Measurements from ENCODE around the gene METTL26.

Gene METTL26

DNA sequence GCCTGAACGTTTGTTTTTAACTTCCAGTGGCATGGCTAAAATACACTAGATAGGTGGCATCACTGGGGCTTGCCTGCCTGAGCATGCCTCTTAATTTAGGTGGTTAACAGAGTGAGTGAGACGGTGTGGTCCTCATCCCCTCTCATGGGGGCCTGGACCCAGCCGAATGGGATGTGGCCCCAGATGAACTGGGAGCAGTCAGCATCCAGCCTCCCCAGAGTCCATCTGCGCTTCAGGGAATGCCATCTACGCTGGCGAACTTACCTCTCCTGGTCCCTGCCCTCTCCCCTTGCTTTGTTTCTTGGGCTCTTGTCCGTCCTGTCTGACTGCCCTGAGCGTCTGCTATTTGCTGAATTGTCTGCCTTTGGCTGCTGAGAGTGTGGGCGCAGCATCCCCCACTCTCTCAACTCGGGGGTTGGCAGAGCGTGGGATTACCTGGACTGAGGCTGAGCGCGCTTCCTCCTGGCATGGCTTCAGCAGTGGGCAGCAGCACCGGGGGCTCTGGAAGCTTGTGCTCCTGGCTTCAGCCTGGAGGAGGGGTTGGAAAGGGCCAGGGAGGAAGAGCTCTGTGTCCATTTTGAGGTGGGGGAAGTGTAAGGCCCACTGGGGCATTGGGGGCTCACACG lies 44.1 kb downstream of the METTL26 start:
- peaks cover 64% of the 10 kb centered on the region; the same call in 1 of the 2 replicates for H3K79me2 ChIP-seq (ENCODE audit: insufficient read depth, low read length)
- H3F3A ChIP-seq (ENCODE audit: low read depth) = no peaks in the 10 kb centered on the region
- TF ChIP-seq EZH2phosphoT487 (IDR thresholded peaks at IDR 0.05; ENCODE audit: borderline replicate concordance) = no peak
- TF ChIP-seq, protein P1, sequence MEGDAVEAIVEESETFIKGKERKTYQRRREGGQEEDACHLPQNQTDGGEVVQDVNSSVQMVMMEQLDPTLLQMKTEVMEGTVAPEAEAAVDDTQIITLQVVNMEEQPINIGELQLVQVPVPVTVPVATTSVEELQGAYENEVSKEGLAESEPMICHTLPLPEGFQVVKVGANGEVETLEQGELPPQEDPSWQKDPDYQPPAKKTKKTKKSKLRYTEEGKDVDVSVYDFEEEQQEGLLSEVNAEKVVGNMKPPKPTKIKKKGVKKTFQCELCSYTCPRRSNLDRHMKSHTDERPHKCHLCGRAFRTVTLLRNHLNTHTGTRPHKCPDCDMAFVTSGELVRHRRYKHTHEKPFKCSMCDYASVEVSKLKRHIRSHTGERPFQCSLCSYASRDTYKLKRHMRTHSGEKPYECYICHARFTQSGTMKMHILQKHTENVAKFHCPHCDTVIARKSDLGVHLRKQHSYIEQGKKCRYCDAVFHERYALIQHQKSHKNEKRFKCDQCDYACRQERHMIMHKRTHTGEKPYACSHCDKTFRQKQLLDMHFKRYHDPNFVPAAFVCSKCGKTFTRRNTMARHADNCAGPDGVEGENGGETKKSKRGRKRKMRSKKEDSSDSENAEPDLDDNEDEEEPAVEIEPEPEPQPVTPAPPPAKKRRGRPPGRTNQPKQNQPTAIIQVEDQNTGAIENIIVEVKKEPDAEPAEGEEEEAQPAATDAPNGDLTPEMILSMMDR (conservative IDR thresholded peaks at IDR 0.05; ENCODE audit: low read length) = no peak
- H2AFZ ChIP-seq (ENCODE audit: low read length) = no peak overlapping the region
- no peaks in the 10 kb centered on the region for H3K27me3 ChIP-seq (ENCODE audit: insufficient read depth, low read length, poor library complexity, severe bottlenecking)
- H3K4me1 ChIP-seq (ENCODE audit: insufficient read depth, low read length, poor library complexity, severe bottlenecking) = peaks cover 25% of the 10 kb centered on the region
- H3K9me2 ChIP-seq (replicated peaks; ENCODE audit: low read depth, low read length) = no peaks in the 10 kb centered on the region
- no peaks in the 10 kb centered on the region for H3K9me3 ChIP-seq (ENCODE audit: insufficient read depth, low read depth, low read length)
- H3K36me3 ChIP-seq (ENCODE audit: insufficient read depth, low read length) = no peaks in the 10 kb centered on the region
- H3K9ac ChIP-seq (ENCODE audit: low read depth, low read length, poor library complexity, severe bottlenecking) = peak overlapping the region; percentile 62
- peak overlapping the region; percentile 60 for H3K4me3 ChIP-seq (ENCODE audit: low read length, poor library complexity, severe bottlenecking)
- H4K20me1 ChIP-seq (ENCODE audit: insufficient read depth, low read length, poor library complexity, severe bottlenecking) = peaks cover 6% of the 10 kb centered on the region
- peak overlapping the region; percentile 85 for H3K4me2 ChIP-seq (ENCODE audit: low read depth, low read length, poor library complexity, severe bottlenecking)

DNA sequence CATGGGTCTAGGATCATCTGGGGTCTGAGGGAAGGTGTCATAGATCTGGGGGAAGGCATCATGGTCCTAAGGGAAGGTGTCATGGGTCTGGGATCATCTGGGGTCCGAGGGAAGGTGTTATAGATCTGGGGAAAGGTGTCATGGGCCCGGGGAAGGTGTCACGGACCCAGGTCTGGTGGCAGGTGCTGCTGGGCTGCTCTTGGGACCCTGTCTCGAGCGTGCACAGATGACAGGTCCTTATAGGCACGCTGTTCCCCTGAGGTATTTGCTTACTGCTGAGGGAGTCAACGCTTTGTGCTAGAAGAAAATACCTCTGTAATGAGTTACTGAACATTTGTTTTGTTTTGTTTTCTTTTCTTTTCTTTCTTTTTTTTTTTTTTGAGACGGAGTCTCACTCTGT lies 44.9 kb downstream of the METTL26 start:
- H3K4me2 ChIP-seq (ENCODE audit: low read depth, low read length, poor library complexity, severe bottlenecking) = peak overlapping the region; percentile 85
- H4K20me1 ChIP-seq (ENCODE audit: insufficient read depth, low read length, poor library complexity, severe bottlenecking) = peaks cover 6% of the 10 kb centered on the region
- H3K9me2 ChIP-seq (replicated peaks; ENCODE audit: low read depth, low read length) = no peaks in the 10 kb centered on the region
- H3K9me3 ChIP-seq (ENCODE audit: insufficient read depth, low read depth, low read length) = no peaks in the 10 kb centered on the region
- H3K4me3 ChIP-seq (ENCODE audit: low read length, poor library complexity, severe bottlenecking) = peak overlapping the region; percentile 78
- H2AFZ ChIP-seq (ENCODE audit: low read length) = no peak overlapping the region
- H3K4me1 ChIP-seq (ENCODE audit: insufficient read depth, low read length, poor library complexity, severe bottlenecking) = peaks cover 25% of the 10 kb centered on the region
- no peaks in the 10 kb centered on the region for H3K36me3 ChIP-seq (ENCODE audit: insufficient read depth, low read length)
- TF ChIP-seq EZH2phosphoT487 (IDR thresholded peaks at IDR 0.05; ENCODE audit: borderline replicate concordance) = no peak
- TF ChIP-seq, protein P1 (conservative IDR thresholded peaks at IDR 0.05; ENCODE audit: low read length) = no peak
- no peaks in the 10 kb centered on the region for H3K27me3 ChIP-seq (ENCODE audit: insufficient read depth, low read length, poor library complexity, severe bottlenecking)
- H3K9ac ChIP-seq (ENCODE audit: low read depth, low read length, poor library complexity, severe bottlenecking) = peak overlapping the region; percentile 82
- H3F3A ChIP-seq (ENCODE audit: low read depth) = no peaks in the 10 kb centered on the region
- peaks cover 64% of the 10 kb centered on the region; the same call in 1 of the 2 replicates for H3K79me2 ChIP-seq (ENCODE audit: insufficient read depth, low read length)

DNA sequence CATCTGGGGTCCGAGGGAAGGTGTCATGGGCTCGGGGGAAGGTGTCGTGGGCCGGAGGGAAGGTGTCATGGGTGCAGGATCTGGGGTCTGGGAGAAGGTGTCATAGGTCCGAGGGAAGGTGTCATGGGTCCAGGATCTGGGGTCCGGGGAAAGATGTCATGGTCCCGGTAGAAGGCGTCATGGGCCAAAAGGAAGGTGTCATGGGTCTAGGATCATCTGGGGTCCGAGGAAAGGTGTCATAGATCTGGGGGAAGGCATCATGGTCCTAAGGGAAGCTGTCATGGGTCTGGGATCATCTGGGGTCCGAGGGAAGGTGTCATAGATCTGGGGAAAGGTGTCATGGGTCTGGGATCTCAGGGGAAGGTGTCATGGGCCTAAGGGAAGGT lies 45.3 kb downstream of the METTL26 start:
- peaks cover 6% of the 10 kb centered on the region for H4K20me1 ChIP-seq (ENCODE audit: insufficient read depth, low read length, poor library complexity, severe bottlenecking)
- H3K79me2 ChIP-seq (ENCODE audit: insufficient read depth, low read length) = peaks cover 60% of the 10 kb centered on the region; the same call in 1 of the 2 replicates
- H3F3A ChIP-seq (ENCODE audit: low read depth) = no peaks in the 10 kb centered on the region
- no peaks in the 10 kb centered on the region for H3K9me2 ChIP-seq (replicated peaks; ENCODE audit: low read depth, low read length)
- H3K27me3 ChIP-seq (ENCODE audit: insufficient read depth, low read length, poor library complexity, severe bottlenecking) = no peaks in the 10 kb centered on the region
- TF ChIP-seq, protein P1 (conservative IDR thresholded peaks at IDR 0.05; ENCODE audit: low read length) = no peak
- TF ChIP-seq EZH2phosphoT487 (IDR thresholded peaks at IDR 0.05; ENCODE audit: borderline replicate concordance) = no peak
- H3K9me3 ChIP-seq (ENCODE audit: insufficient read depth, low read depth, low read length) = no peaks in the 10 kb centered on the region
- H2AFZ ChIP-seq (ENCODE audit: low read length) = no peak overlapping the region
- H3K4me2 ChIP-seq (ENCODE audit: low read depth, low read length, poor library complexity, severe bottlenecking) = peak overlapping the region; percentile 85
- peak overlapping the region; percentile 82 for H3K9ac ChIP-seq (ENCODE audit: low read depth, low read length, poor library complexity, severe bottlenecking)
- H3K4me3 ChIP-seq (ENCODE audit: low read length, poor library complexity, severe bottlenecking) = peak overlapping the region; percentile 78
- H3K4me1 ChIP-seq (ENCODE audit: insufficient read depth, low read length, poor library complexity, severe bottlenecking) = peaks cover 25% of the 10 kb centered on the region
- no peaks in the 10 kb centered on the region for H3K36me3 ChIP-seq (ENCODE audit: insufficient read depth, low read length)

Data from Loucy (cell line).